Nephron progenitor cell (in vitro differentiated cells): ENCODE measurements around the gene MCTP2.

ENCODE experiments used
- DNase-seq: peaks from one replicate; pipeline ENCODE4 v3.0.0; 2021
- H3K27ac Mint-ChIP-seq: 2 replicates; pipeline ENCODE4 v1.8.0; 2021; ENCODE audit warnings: mild to moderate bottlenecking, moderate library complexity, mixed read lengths
- H3K27me3 Mint-ChIP-seq: 2 replicates; pipeline ENCODE4 v1.8.0; 2021; ENCODE audit warnings: mild to moderate bottlenecking, low read depth, mixed read lengths; ENCODE audit not compliant: poor library complexity
- H3K36me3 Mint-ChIP-seq: 2 replicates; pipeline ENCODE4 v1.8.0; 2021; ENCODE audit warnings: low read depth, mixed read lengths
- H3K4me1 Mint-ChIP-seq: 2 replicates; pipeline ENCODE4 v1.8.0; 2021; ENCODE audit warnings: mixed read lengths
- H3K4me3 Mint-ChIP-seq: 2 replicates; pipeline ENCODE4 v1.8.0; 2021; ENCODE audit warnings: mild to moderate bottlenecking, moderate library complexity, mixed read lengths
- H3K9me3 Mint-ChIP-seq: 2 replicates; pipeline ENCODE4 v1.8.0; 2021; ENCODE audit warnings: mild to moderate bottlenecking, moderate library complexity, mixed read lengths
- TF ChIP-seq, protein P1 (sequence below): fragments of 200-600 bp; sonication (generic); IDR thresholded peaks from 2 replicates; pipeline ENCODE4 v1.5.0; 2021; ENCODE audit warnings: antibody characterized with exemption

Gene MCTP2

DNA sequence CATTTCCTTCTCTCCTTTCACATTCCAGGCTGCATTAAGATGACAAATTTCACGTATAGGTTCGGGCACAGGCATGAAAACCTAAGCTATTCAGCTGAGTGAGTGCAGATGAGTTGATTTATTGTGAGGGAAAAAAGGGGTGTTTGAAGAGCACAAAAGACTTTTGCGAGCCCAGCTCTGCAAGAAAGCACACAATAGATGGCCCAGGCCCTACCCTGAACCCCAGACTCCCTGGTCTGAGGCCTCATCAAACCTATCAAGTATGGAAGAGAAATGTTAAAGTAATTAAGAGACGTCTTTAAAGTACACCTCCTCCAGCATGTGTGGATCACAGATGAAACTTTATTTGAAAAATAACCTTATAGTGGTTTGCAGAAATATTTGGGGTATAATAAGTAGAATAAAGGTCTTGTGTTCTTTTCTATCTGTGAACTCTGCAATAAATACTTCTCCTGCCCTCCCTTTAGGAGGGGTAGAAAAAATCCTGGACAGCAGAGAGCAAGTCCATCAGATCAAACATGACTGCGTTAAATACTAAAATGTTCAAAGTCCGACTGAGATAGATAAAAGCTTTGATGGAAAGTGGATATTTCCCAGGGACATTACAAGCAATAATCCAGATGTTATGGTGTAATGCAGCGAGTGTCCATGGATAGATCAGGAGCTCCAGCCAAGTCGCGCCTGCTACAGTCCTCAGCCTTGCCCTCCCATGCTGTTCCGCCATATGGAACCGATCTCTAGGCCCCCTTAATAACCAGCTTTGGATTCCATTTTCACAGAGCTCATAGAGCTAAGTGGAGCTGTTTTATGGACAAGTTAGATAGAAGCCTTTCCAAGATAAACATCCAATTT lies 121.5 kb downstream of the MCTP2 start:
- peaks cover 19% of the 10 kb centered on the region for H3K9me3 Mint-ChIP-seq
- peaks cover 32% of the 10 kb centered on the region for H3K4me1 Mint-ChIP-seq
- TF ChIP-seq, protein P1, sequence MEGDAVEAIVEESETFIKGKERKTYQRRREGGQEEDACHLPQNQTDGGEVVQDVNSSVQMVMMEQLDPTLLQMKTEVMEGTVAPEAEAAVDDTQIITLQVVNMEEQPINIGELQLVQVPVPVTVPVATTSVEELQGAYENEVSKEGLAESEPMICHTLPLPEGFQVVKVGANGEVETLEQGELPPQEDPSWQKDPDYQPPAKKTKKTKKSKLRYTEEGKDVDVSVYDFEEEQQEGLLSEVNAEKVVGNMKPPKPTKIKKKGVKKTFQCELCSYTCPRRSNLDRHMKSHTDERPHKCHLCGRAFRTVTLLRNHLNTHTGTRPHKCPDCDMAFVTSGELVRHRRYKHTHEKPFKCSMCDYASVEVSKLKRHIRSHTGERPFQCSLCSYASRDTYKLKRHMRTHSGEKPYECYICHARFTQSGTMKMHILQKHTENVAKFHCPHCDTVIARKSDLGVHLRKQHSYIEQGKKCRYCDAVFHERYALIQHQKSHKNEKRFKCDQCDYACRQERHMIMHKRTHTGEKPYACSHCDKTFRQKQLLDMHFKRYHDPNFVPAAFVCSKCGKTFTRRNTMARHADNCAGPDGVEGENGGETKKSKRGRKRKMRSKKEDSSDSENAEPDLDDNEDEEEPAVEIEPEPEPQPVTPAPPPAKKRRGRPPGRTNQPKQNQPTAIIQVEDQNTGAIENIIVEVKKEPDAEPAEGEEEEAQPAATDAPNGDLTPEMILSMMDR, result no peak
- H3K27ac Mint-ChIP-seq, result peak overlapping the region; percentile 9
- no peak overlapping the region for H3K4me3 Mint-ChIP-seq
- H3K36me3 Mint-ChIP-seq, result peaks cover 9% of the 10 kb centered on the region
- DNase-seq, result no peak
- peaks cover 7% of the 10 kb centered on the region for H3K27me3 Mint-ChIP-seq

GRCh38 chr15:94353488-94353820 lies 122.1 kb downstream of the MCTP2 start:
- H3K36me3 Mint-ChIP-seq, result peaks cover 7% of the 10 kb centered on the region
- peaks cover 17% of the 10 kb centered on the region for H3K9me3 Mint-ChIP-seq
- H3K27me3 Mint-ChIP-seq, result peaks cover 7% of the 10 kb centered on the region
- no peak overlapping the region for H3K4me3 Mint-ChIP-seq
- TF ChIP-seq, protein P1, result no peak
- peaks cover 35% of the 10 kb centered on the region for H3K4me1 Mint-ChIP-seq
- H3K27ac Mint-ChIP-seq, result no peak overlapping the region
- DNase-seq, result no peak

GRCh38 chr15:94354655-94355054 lies 123.3 kb downstream of the MCTP2 start:
- Mint-ChIP-seq H3K36me3 (no peaks in the 10 kb centered on the region), H3K4me1 (peaks cover 37% of the 10 kb centered on the region), H3K9me3 (peaks cover 11% of the 10 kb centered on the region), H3K27ac (no peak overlapping the region), H3K27me3 (peaks cover 6% of the 10 kb centered on the region), H3K4me3 (no peak overlapping the region)
- DNase-seq, result no peak
- TF ChIP-seq, protein P1, result no peak

- Mint-ChIP-seq H3K27me3 (no peaks in the 10 kb centered on the region), H3K36me3 (no peaks in the 10 kb centered on the region), H3K9me3 (peaks cover 3% of the 10 kb centered on the region), H3K4me1 (peaks cover 64% of the 10 kb centered on the region), H3K4me3 (no peak overlapping the region), H3K27ac (no peak overlapping the region)
- DNase-seq, result no peak
- TF ChIP-seq, protein P1, result no peak
These were observed 128.4 kb downstream of the MCTP2 start for GRCh38 chr15:94359716-94360115.

DNA sequence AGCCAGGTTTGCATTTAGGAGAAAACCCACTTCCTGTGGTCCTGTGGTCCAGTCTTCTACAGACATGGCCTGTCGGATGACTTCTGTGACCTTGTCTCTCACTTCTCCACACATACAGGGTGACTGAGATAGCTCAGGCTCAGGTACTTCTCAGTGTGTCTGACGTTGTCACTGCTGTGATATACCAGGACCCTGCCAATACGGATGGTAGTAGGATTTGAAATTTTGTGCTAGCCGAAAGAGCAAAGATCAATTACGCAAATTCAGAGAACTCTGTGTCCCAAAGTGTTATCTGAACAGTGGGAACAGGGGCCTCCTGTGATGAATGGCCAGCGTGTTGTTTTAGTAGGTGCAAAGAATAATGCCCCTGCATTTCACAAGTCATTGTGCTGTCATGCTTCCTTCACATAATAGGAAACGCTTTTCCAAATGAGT lies 128.9 kb downstream of the MCTP2 start:
- Mint-ChIP-seq H3K27me3 (no peaks in the 10 kb centered on the region), H3K36me3 (no peaks in the 10 kb centered on the region), H3K4me1 (peaks cover 69% of the 10 kb centered on the region), H3K4me3 (no peak overlapping the region), H3K27ac (peak overlapping the region; percentile 49), H3K9me3 (no peaks in the 10 kb centered on the region)
- TF ChIP-seq, protein P1, result no peak
- DNase-seq, result no peak
